ENCODE measurements around the gene UBE2E3.
"Not testable (repeated sequence)": the region's sequence is repeated elsewhere in the genome, so short reads cannot be mapped to it uniquely, and the experiment has no call there.

UBE2E3 gene

GRCh38 chr2:181038796-181039195 lies 58.4 kb downstream of the UBE2E3 start:
- no peaks in the 10 kb centered on the region for H3K27me3 Mint-ChIP-seq
- H3K4me1 Mint-ChIP-seq = peaks cover 24% of the 10 kb centered on the region
- no peak overlapping the region for H3K4me3 Mint-ChIP-seq
- H3K27ac Mint-ChIP-seq = no peak overlapping the region
- no peaks in the 10 kb centered on the region for H3K9me3 Mint-ChIP-seq
- H3K36me3 Mint-ChIP-seq = peaks cover 2% of the 10 kb centered on the region

- not testable (repeated sequence) for H3K36me3 Mint-ChIP-seq, H3K4me3 Mint-ChIP-seq, H3K9me3 Mint-ChIP-seq, H3K27me3 Mint-ChIP-seq, H3K27ac Mint-ChIP-seq
- peaks cover 28% of the 10 kb centered on the region for H3K4me1 Mint-ChIP-seq
Measured at GRCh38 chr2:181040839-181041238, 60.4 kb downstream of the UBE2E3 start.

- Mint-ChIP-seq H3K4me1 (peaks cover 23% of the 10 kb centered on the region), H3K27me3 (no peaks in the 10 kb centered on the region), H3K27ac (no peak overlapping the region), H3K36me3 (peaks cover 2% of the 10 kb centered on the region), H3K4me3 (no peak overlapping the region), H3K9me3 (no peaks in the 10 kb centered on the region)
Measured at GRCh38 chr2:181041661-181042060, 61.3 kb downstream of the UBE2E3 start.

- Mint-ChIP-seq H3K27ac (no peak overlapping the region), H3K9me3 (no peaks in the 10 kb centered on the region), H3K36me3 (peaks cover 2% of the 10 kb centered on the region), H3K4me1 (peaks cover 17% of the 10 kb centered on the region), H3K27me3 (no peaks in the 10 kb centered on the region), H3K4me3 (no peak overlapping the region)
Measured at GRCh38 chr2:181042706-181043105, 62.3 kb downstream of the UBE2E3 start.

- Mint-ChIP-seq H3K4me3 (no peak overlapping the region), H3K4me1 (peaks cover 10% of the 10 kb centered on the region), H3K27ac (no peak overlapping the region), H3K9me3 (no peaks in the 10 kb centered on the region), H3K36me3 (no peaks in the 10 kb centered on the region), H3K27me3 (no peaks in the 10 kb centered on the region)
Measured at GRCh38 chr2:181046833-181047232, 66.4 kb downstream of the UBE2E3 start.

- Mint-ChIP-seq H3K9me3 (no peaks in the 10 kb centered on the region), H3K4me3 (no peak overlapping the region), H3K27ac (no peak overlapping the region), H3K36me3 (no peaks in the 10 kb centered on the region), H3K27me3 (no peaks in the 10 kb centered on the region), H3K4me1 (peaks cover 14% of the 10 kb centered on the region)
Measured at GRCh38 chr2:181047829-181048228, 67.4 kb downstream of the UBE2E3 start.

- peaks cover 9% of the 10 kb centered on the region for H3K4me1 Mint-ChIP-seq
- no peak overlapping the region for H3K4me3 Mint-ChIP-seq
- no peak overlapping the region for H3K27ac Mint-ChIP-seq
- H3K27me3 Mint-ChIP-seq = no peaks in the 10 kb centered on the region
- H3K9me3 Mint-ChIP-seq = no peaks in the 10 kb centered on the region
- H3K36me3 Mint-ChIP-seq = no peaks in the 10 kb centered on the region
Measured at GRCh38 chr2:181051861-181052522, 71.6 kb downstream of the UBE2E3 start.

- Mint-ChIP-seq H3K9me3 (no peaks in the 10 kb centered on the region), H3K4me1 (peaks cover 9% of the 10 kb centered on the region), H3K27ac (no peak overlapping the region), H3K4me3 (no peak overlapping the region), H3K36me3 (no peaks in the 10 kb centered on the region), H3K27me3 (no peaks in the 10 kb centered on the region)
Measured at GRCh38 chr2:181052523-181052891, 72.1 kb downstream of the UBE2E3 start.

GRCh38 chr2:181054256-181054655 lies 73.9 kb downstream of the UBE2E3 start:
- Mint-ChIP-seq H3K36me3 (peaks cover 1% of the 10 kb centered on the region), H3K27ac (no peak overlapping the region), H3K4me1 (peaks cover 9% of the 10 kb centered on the region), H3K4me3 (no peak overlapping the region), H3K9me3 (no peaks in the 10 kb centered on the region), H3K27me3 (no peaks in the 10 kb centered on the region)

- Mint-ChIP-seq H3K27ac (no peak overlapping the region), H3K4me3 (no peak overlapping the region), H3K9me3 (no peaks in the 10 kb centered on the region), H3K4me1 (peaks cover 9% of the 10 kb centered on the region), H3K27me3 (no peaks in the 10 kb centered on the region), H3K36me3 (peaks cover 1% of the 10 kb centered on the region)
Measured at GRCh38 chr2:181054843-181055242, 74.4 kb downstream of the UBE2E3 start.

GRCh38 chr2:181058378-181059269 lies 78.2 kb downstream of the UBE2E3 start:
- H3K27me3 Mint-ChIP-seq = no peaks in the 10 kb centered on the region
- H3K9me3 Mint-ChIP-seq = no peaks in the 10 kb centered on the region
- peaks cover 11% of the 10 kb centered on the region for H3K4me1 Mint-ChIP-seq
- no peak overlapping the region for H3K4me3 Mint-ChIP-seq
- H3K36me3 Mint-ChIP-seq = peaks cover 7% of the 10 kb centered on the region
- H3K27ac Mint-ChIP-seq = no peak overlapping the region

GRCh38 chr2:181063696-181064095 lies 83.3 kb downstream of the UBE2E3 start:
- Mint-ChIP-seq H3K27ac (no peak overlapping the region), H3K4me3 (no peak overlapping the region), H3K36me3 (peaks cover 10% of the 10 kb centered on the region), H3K4me1 (peaks cover 13% of the 10 kb centered on the region), H3K9me3 (no peaks in the 10 kb centered on the region), H3K27me3 (no peaks in the 10 kb centered on the region)

- no peaks in the 10 kb centered on the region for H3K9me3 Mint-ChIP-seq
- no peak overlapping the region for H3K4me3 Mint-ChIP-seq
- peaks cover 13% of the 10 kb centered on the region for H3K4me1 Mint-ChIP-seq
- no peaks in the 10 kb centered on the region for H3K27me3 Mint-ChIP-seq
- peaks cover 9% of the 10 kb centered on the region for H3K36me3 Mint-ChIP-seq
- H3K27ac Mint-ChIP-seq = no peak overlapping the region
Measured at GRCh38 chr2:181065458-181065857, 85.1 kb downstream of the UBE2E3 start.

GRCh38 chr2:181066333-181066732 lies 85.9 kb downstream of the UBE2E3 start:
- Mint-ChIP-seq H3K36me3 (peaks cover 9% of the 10 kb centered on the region), H3K27me3 (no peaks in the 10 kb centered on the region), H3K27ac (no peak overlapping the region), H3K9me3 (no peaks in the 10 kb centered on the region), H3K4me3 (no peak overlapping the region), H3K4me1 (peaks cover 13% of the 10 kb centered on the region)

GRCh38 chr2:181070119-181070835 lies 89.9 kb downstream of the UBE2E3 start:
- no peaks in the 10 kb centered on the region for H3K27me3 Mint-ChIP-seq
- no peaks in the 10 kb centered on the region for H3K4me1 Mint-ChIP-seq
- no peak overlapping the region for H3K27ac Mint-ChIP-seq
- no peaks in the 10 kb centered on the region for H3K9me3 Mint-ChIP-seq
- H3K4me3 Mint-ChIP-seq = no peak overlapping the region
- H3K36me3 Mint-ChIP-seq = no peaks in the 10 kb centered on the region

GRCh38 chr2:181070836-181071200 lies 90.4 kb downstream of the UBE2E3 start:
- Mint-ChIP-seq H3K27me3 (no peaks in the 10 kb centered on the region), H3K9me3 (no peaks in the 10 kb centered on the region), H3K27ac (no peak overlapping the region), H3K36me3 (no peaks in the 10 kb centered on the region), H3K4me3 (no peak overlapping the region), H3K4me1 (no peaks in the 10 kb centered on the region)
